HEK293T (cell line): ENCODE data around the gene EZR.
A peak's percentile ranks its signal among the peaks of the same experiment; 100 is the strongest.

Source experiments
- CTCF ChIA-PET: fragments of 350-600 bp; formaldehyde crosslinking; extraction: SDS; loops from one replicate; lab custom pipeline; 2021; ENCODE audit warnings: antibody characterized with exemption, inconsistent platforms; lab: Yijun Ruan, JAX
- POLR2A ChIA-PET: fragments of 350-600 bp; formaldehyde crosslinking; extraction: SDS; loops from one replicate; lab custom pipeline; 2020; ENCODE audit warnings: antibody characterized with exemption, inconsistent platforms; lab: Yijun Ruan, JAX
- DNase-seq: peaks from one replicate; pipeline ENCODE4 v3.0.0; 2012; ENCODE audit warnings: mixed read lengths; ENCODE audit errors: extremely low spot score
- CTBP1 ChIP-seq: fragments of 450-650 bp; IDR thresholded peaks from 2 replicates; pipeline ENCODE4 v1.6.1; 2016; ENCODE audit warnings: borderline replicate concordance
- ELF4 ChIP-seq: fragments of 450-650 bp; IDR thresholded peaks from 2 replicates; pipeline ENCODE4 v1.6.1; 2017; ENCODE audit warnings: antibody characterized with exemption
- FOXA1 ChIP-seq: fragments of 450-650 bp; IDR thresholded peaks from 2 replicates; pipeline ENCODE4 v1.6.1; 2016; ENCODE audit warnings: mild to moderate bottlenecking
- FOXK2 ChIP-seq: fragments of 450-650 bp; IDR thresholded peaks from 2 replicates; pipeline ENCODE4 v1.6.1; 2016; ENCODE audit warnings: mild to moderate bottlenecking
- FOXM1 ChIP-seq: fragments of 450-650 bp; IDR thresholded peaks from 2 replicates; pipeline ENCODE4 v1.6.1; 2017; ENCODE audit warnings: mild to moderate bottlenecking, borderline replicate concordance
- HDGF ChIP-seq: fragments of 450-650 bp; IDR thresholded peaks from 2 replicates; pipeline ENCODE4 v1.6.1; 2017; ENCODE audit warnings: antibody characterized with exemption, borderline replicate concordance
- LEF1 ChIP-seq: fragments of 450-650 bp; IDR thresholded peaks from 2 replicates; pipeline ENCODE4 v1.6.1; 2017; ENCODE audit warnings: mild to moderate bottlenecking, borderline replicate concordance
- NFRKB ChIP-seq: fragments of 450-650 bp; IDR thresholded peaks from 2 replicates; pipeline ENCODE4 v1.6.1; 2016; ENCODE audit warnings: mild to moderate bottlenecking, moderate library complexity
- PKNOX1 ChIP-seq: fragments of 450-650 bp; IDR thresholded peaks from 2 replicates; pipeline ENCODE4 v1.6.1; 2016
- SP1 ChIP-seq: fragments of 450-650 bp; IDR thresholded peaks from 2 replicates; pipeline ENCODE4 v1.6.1; 2017
- SUZ12 ChIP-seq: fragments of 450-650 bp; IDR thresholded peaks from 2 replicates; pipeline ENCODE4 v1.6.1; 2016; ENCODE audit warnings: mild to moderate bottlenecking
- ZNF384 ChIP-seq: fragments of 450-650 bp; IDR thresholded peaks from 2 replicates; pipeline ENCODE4 v1.6.1; 2016

Gene EZR

GRCh38 chr6:158722176-158722729 lies 96.9 kb downstream of the EZR start:
- TF ChIP-seq NFRKB (no peak), FOXA1 (no peak)

GRCh38 chr6:158718461-158719046 lies 100.6 kb downstream of the EZR start:
- ChIA-PET POLR2A (interaction anchor here (0.6 kb wide), 1 partner anchor 151 kb away, joined by 3 read pairs; no protein-coding TSS in a partner anchor), CTCF (interaction anchor here (0.6 to 2.4 kb wide), 30 partner anchors 9 to 606 kb away, joined by 3 to 35 read pairs (median 4); partner anchors contain the start of gene DYNLT1)
- peak; percentile 76 for DNase-seq
- TF ChIP-seq FOXK2 (no peak), FOXM1 (no peak), LEF1 (no peak), CTBP1 (no peak), PKNOX1 (no peak), SUZ12 (no peak), ZNF384 (no peak), SP1 (no peak)

More at GRCh38 chr6:158722176-158722729, 96.9 kb downstream of the EZR start:
- DNase-seq, result no peak
- ChIA-PET CTCF (no interaction called here), POLR2A (no interaction called here)

- ChIA-PET CTCF (interaction anchor here (0.7 to 2.4 kb wide), 14 partner anchors 10 to 389 kb away, joined by 3 to 35 read pairs (median 4); no protein-coding TSS in a partner anchor), POLR2A (interaction anchor here (0.6 kb wide), 1 partner anchor 152 kb away, joined by 3 read pairs; no protein-coding TSS in a partner anchor)
- TF ChIP-seq HDGF, result no peak
- no peak for TF ChIP-seq SP1
- TF ChIP-seq FOXM1, result no peak
- no peak for TF ChIP-seq ELF4
- no peak for DNase-seq
Observed at GRCh38 chr6:158717341-158718330, 101.5 kb downstream of the EZR start.
